ENCODE measurements around the gene PGAM5.
"Not testable (repeated sequence)": the region's sequence is repeated elsewhere in the genome, so short reads cannot be mapped to it uniquely, and the experiment has no call there.

The PGAM5 gene

DNA sequence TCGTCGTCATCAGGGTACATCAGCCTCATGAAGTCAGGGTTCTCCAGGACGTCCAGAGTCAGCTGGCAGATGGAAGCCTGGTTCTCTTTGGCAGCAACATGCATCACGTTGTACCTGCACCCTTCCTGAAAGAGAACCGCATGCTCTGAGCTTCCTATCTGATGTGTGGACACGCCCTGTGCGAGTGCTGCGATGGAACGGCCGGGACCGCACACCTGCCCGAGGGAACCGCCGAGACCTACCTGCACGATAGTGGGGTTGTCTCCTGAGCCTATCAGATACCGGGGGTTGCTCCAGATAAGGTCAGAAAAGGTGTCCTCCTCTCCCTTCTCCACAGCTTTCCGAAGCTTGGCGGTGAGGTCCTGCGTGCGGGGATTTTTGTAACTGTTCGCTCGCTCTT is 37.3 kb downstream of the PGAM5 start:
- no peak for DNase-seq (ENCODE audit: low read depth, low spot score)

DNA sequence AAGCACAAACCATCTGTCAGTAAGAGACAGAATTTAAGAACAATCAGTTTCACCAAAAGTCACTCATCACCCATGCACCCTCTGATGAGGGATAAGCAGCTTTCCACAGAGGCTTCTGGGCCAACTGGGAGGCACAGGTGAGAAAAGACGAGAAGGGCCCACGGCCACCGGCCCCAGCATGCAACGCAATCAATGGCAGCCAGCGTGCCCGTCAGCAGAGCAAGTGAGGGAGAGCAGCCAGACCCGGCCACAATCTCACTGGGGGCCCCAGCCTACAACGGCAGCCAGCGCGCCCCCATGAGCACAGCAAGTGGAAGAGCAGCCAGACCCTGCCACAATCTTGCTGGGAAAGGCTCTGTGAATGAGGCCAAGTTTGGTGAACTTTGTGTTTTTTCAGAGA is 37.7 kb downstream of the PGAM5 start:
- no peak for DNase-seq (ENCODE audit: low read depth, low spot score)

DNA sequence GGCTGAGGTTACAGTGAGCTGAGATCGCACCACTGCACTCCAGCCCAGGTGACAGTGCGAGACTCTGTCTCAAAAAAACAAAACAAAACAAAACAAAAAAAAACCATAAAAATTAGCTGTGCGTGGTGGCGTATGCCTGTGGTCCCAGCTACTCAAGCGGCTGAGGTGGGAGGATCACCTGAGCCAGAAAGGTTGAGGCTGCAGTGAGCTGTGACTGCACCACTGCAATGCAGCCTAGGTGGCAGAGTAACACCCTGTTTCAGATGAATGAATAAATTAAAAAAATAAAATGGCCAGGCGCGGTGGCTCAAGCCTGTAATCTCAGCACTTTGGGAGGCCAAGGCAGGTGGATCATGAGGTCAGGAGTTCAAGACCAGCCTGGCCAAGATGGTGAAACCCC is 43.0 kb downstream of the PGAM5 start:
- DNase-seq (ENCODE audit: low read depth, low spot score), result not testable (repeated sequence)

DNA sequence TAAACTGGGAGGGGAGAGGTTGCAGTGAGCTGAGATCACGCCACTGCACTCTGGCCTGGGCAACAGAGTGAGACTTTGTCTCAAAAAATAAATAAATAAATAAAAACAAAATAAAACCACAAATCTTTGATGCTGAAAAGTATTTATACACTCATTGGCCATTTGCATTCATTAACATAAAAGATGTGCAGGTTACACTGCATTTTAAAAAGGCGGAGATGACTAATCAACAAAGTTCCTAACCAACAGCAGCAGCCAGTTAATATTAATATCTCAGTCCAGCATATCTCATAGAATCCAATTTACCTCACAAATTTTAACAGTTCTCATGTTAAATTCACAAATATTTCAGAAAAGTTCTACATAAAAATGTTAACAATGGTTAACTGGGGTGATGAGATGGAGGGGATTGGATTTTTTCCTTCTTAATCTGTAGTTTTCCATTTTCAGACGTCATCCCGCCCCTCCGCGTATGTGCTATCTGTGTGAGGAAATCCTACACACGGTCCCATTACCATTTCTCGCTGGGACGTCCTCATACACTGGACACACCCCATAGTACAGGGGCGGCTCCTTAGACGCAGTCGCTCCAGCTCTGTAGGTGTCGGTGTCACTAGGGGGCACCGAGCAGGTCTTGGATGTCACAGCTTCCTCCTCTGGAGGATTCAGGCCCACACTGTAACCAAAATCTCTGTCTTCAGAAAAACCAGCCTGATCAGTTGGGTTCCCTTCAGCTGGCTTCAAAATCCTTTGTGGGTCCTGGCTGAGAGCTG is 43.7 kb downstream of the PGAM5 start:
- no peak for DNase-seq (ENCODE audit: low read depth, low spot score)

DNA sequence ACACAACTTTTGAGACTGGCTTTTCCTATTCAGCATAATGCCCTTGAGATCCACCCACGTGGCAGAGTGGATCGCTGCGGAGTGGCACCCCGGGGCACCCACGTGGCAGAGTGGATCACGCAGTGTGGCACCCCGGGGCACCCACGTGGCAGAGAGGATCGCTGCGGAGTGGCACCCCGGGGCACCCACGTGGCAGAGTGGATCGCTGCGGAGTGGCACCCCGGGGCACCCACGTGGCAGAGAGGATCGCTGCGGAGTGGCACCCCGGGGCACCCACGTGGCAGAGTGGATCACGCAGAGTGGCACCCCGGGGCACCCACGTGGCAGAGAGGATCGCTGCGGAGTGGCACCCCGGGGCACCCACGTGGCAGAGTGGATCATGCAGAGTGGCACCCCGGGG is 48.2 kb downstream of the PGAM5 start:
- DNase-seq (ENCODE audit: low read depth, low spot score), result not testable (repeated sequence)

DNA sequence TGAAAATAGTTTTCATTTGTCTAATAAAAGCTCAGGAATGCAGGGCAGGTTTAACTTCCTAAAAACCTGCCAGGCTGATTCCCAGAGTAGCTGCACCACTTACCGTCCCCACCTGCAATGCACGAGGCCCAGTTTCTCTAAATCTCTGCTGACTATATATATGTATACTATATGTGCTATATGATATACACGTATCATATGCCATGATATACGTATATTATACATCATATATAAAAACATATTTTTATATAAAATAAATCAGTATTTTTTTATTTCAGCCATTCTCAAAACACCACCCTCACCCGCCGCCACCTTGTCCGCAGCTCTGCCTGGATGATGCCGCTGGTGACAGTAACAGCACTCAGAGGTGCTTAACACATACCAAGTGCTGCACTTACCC is 48.7 kb downstream of the PGAM5 start:
- no peak for DNase-seq (ENCODE audit: low read depth, low spot score)

DNA sequence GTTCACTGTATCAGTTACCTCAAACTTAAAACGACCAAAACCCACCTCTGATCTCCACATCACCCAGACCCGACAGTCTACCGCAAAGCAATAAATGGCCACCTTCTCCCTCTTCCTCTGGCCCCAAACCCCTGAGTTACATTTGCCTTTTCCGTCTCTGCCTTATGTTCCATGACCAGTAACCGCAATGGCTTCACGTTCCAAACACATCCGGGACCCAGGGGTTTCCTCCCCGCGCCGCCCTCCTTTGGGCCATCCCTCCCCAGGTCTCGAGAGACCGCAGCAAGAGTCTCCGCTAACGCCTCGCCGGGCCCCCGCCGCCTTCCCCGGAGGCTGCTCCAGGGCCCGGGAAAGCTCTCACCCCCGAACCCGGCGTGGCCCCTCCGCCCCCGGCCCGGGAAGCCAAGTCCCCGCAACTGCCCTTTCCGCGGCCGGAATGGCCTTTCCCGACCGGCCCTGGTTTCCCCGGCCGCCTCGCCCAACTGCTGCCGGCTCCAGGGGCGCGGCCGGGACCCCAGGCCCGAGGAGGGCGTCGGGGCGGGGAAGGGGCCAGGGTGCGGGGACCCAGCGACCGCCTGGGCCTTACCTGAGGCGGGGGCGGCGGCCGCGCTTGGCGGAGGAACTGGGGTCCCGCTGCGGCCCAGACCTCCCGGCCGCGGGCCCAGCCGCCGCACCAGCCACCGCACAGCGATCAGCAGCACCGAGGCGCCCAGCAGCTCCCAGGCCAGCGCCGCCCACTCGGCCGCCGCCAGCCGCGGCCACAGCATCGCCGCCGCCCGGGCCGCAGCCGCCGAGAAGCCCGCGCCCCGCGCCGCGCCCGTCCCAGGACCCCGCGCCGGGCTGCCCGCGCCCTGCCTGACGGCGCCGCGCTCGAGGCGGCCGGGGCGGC is 50.6 kb downstream of the PGAM5 start, which contains the start of gene ANKLE2:
ANKLE2 (minus strand) TSS at position 801 of the 889 bp plus-strand sequence; CDS start at position 767, 34 bp downstream.
- DNase-seq (ENCODE audit: low read depth, low spot score), result peak; percentile 81

DNA sequence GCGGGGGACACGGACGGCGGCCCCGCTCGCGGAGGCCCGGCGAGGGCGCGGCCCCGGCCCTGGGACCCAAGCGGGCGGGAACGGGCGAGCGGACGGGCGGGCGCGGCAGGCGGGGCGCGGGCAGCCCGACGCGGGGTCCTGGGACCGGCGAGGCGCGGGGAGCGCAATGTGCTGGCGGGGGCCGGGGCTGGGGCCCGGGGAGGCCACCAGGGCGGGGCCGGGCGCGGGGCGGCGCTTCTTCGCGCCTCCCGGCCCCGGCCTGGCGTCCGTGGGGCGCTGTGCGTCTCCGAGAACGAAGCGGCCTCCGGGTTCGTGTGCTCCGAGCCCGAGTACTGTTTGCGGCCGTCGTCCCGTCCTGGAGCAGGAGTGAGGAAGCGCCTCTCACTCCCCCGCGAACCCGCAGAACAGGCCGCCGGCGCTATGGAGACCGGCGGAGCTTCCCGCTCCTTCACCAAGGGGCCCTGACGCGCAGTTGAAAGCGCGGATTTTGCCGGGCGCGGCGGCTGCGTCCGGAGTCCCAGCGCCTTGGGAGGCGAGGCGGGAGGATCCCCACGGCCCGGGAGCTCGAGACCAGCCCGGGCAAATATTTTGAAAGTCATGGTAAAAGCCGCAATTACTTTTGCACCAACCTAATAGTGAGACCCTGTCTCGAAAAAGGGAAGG is 51.4 kb downstream of the PGAM5 start:
- peak; percentile 95 for DNase-seq (ENCODE audit: low read depth, low spot score)

DNA sequence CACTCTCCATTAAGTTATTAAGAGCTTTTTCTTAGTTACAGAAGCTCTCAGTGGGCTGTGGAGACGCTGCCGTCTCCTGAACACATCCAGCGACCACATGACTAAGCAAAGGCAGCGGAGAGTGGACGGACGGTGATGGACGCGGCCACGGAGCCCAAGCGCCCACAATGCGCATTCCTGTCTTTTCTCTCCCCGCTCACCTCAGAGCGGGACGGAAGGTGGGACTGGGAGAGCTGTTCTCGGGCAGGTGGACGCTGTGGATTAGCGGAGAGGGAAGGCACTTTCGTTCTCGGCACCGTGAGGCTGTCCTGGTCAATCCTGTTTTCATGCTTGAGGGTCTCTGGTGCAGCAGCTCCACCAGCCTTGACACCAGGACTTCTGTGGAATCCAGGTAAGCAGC is 53.6 kb downstream of the PGAM5 start:
- DNase-seq (ENCODE audit: low read depth, low spot score), result no peak

DNA sequence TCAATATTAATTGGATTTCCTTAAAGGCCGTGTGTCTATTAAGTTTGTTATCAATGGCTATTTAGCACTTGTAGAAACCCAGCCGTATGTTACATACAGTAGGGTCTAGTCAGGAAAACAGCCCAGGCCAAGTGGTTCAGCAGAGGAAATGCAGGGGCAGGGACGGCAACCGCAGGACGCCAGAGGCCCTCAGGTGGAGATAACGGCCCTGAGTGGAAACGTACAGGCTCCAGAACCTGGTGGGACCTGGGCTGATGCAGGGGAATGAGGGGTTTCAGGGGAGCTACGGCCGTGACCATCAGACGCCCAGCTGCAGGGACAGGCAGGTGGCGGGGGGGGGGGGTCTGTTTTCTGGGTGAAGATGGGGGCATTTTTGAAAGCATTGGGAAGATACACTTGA is 54.7 kb downstream of the PGAM5 start:
- DNase-seq (ENCODE audit: low read depth, low spot score), result no peak

DNA sequence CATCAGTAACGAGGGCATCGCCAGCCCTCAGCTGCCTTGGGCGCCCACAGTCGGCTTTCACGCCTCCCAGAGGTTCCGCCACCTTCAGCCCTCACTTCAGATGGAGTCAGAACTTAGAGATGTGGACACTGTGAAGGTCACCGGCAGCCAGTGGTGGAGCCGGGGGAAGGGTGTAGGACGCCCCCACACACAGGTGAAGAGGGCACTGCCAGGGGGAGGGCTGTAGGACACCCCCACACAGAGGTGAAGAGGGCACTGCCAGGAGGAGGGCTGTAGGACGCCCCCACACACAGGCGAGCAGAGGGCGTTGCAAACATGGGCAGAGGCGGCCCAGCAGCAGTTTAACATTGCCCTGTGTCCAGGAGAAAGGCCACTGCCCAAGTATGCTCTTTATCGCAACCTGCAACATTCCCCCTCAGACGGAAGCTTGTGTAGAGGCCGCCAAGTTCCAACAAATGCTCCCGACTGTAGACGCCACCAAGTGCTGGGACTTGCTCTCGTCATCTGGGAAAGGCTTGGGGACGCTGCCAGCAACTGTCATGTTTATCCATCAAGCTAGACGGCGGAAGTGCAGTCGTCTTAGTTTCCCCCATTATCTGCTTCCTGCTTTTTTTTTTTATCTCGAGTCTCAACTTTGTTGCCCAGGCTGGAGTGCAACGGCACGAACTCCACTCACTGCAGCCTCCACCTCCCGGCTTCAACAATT is 55.9 kb downstream of the PGAM5 start:
- peak; percentile 30 for DNase-seq (ENCODE audit: low read depth, low spot score)

DNA sequence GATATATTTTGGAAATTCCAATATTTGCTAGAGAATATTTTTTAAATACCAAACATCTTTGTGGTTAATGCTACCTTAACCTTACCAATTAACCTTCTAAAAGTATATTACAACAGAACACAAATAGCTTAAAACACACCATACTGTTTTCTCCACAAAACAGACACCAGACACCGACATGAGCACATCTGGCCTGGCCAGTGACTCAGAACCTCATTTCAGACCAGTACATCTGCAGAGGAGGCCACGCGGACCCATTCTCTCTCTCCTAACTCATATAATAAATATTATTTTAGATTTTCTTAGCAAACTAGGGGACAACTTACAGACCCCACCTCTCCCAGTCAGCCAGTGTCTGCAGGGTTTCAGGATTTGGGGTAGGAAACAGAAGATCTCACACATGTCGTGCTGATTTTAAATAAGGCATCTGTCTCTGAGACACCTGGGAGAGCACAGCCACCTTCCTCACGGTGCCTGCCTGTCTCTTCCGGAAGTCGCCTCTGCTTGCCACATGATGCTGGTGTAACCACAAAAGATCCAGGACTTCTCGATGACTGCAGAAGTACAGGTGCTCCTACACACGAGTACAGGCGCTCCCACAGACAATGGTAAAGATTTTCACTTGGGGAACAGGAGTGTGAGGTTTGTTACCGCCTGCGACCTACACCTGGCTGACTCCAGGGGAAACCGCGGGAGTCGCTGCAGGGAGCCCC is 60.6 kb downstream of the PGAM5 start:
- DNase-seq (ENCODE audit: low read depth, low spot score), result no peak
